C4-2B (cell line): Measurements from ENCODE around the gene TSPAN14.

Experiments
- H3K27ac ChIP-seq: fragments of 450-650 bp; 2 replicates; pipeline ENCODE4 v1.5.1; 2017
- ZFX ChIP-seq: fragments of 450-650 bp; IDR thresholded peaks from 2 replicates; pipeline ENCODE4 v1.6.1; 2017
- TF ChIP-seq, protein P1 (sequence below): fragments of 450-650 bp; conservative IDR thresholded peaks from 2 replicates; pipeline ENCODE4 v1.5.1; 2017; ENCODE audit warnings: mild to moderate bottlenecking

The TSPAN14 gene

GRCh38 chr10:80459047-80459865 lies 5.1 kb downstream of the TSPAN14 start:
- peak overlapping the region; percentile 85 for H3K27ac ChIP-seq
- TF ChIP-seq, protein P1, sequence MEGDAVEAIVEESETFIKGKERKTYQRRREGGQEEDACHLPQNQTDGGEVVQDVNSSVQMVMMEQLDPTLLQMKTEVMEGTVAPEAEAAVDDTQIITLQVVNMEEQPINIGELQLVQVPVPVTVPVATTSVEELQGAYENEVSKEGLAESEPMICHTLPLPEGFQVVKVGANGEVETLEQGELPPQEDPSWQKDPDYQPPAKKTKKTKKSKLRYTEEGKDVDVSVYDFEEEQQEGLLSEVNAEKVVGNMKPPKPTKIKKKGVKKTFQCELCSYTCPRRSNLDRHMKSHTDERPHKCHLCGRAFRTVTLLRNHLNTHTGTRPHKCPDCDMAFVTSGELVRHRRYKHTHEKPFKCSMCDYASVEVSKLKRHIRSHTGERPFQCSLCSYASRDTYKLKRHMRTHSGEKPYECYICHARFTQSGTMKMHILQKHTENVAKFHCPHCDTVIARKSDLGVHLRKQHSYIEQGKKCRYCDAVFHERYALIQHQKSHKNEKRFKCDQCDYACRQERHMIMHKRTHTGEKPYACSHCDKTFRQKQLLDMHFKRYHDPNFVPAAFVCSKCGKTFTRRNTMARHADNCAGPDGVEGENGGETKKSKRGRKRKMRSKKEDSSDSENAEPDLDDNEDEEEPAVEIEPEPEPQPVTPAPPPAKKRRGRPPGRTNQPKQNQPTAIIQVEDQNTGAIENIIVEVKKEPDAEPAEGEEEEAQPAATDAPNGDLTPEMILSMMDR: no peak
- no peak for TF ChIP-seq ZFX

DNA sequence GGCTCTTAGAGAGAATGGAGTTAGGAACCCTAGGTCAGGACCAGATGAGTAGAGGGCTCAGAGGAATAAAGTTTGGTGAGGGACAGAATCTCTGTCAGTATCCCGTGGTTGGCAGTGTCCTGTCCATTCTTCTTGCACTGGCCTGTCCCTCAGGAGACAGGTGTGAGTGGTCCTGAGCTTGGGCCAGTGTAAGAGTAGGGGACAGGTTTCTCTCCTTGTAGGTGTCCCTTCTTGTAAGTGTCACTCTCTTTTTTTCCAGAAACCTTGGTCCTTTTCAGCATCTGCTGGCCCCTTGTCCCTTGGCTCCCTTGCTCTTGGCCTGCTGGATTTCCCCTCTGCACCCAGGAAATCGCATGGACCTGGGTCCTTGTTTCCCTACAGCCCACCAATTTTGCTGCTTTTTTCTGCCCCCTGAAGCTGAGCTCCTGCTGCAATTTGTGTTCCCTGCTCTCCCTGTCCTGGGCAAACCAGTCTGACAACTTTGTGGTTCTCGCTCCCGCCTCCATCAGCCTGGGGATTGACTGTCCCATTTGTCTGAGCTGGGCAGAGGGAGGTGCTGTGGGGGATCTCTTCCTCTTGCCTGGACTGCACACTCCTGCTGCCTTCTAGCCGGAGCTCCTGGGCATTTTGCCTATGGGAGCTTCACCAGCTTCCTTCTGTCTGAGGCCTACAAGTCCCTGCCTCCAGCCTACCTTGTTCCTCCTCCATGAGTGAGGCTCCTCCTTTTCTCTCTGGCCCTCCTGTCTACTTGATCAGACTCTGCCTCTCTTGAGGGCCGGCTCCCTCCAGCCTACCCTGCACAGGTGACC lies 6.5 kb downstream of the TSPAN14 start:
- H3K27ac ChIP-seq: peak overlapping the region; percentile 85

GRCh38 chr10:80461208-80462183 lies 7.4 kb downstream of the TSPAN14 start:
- peak overlapping the region; percentile 85 for H3K27ac ChIP-seq
- peak; percentile 35; the same call in 1 of the 2 replicates for TF ChIP-seq ZFX
- TF ChIP-seq, protein P1: no peak

More for the DNA sequence above, 6.5 kb downstream of the TSPAN14 start:
- TF ChIP-seq, protein P1: no peak
- no peak for TF ChIP-seq ZFX

GRCh38 chr10:80462299-80462980 lies 8.3 kb downstream of the TSPAN14 start:
- no peak for TF ChIP-seq ZFX
- H3K27ac ChIP-seq: peak overlapping the region; percentile 85

DNA sequence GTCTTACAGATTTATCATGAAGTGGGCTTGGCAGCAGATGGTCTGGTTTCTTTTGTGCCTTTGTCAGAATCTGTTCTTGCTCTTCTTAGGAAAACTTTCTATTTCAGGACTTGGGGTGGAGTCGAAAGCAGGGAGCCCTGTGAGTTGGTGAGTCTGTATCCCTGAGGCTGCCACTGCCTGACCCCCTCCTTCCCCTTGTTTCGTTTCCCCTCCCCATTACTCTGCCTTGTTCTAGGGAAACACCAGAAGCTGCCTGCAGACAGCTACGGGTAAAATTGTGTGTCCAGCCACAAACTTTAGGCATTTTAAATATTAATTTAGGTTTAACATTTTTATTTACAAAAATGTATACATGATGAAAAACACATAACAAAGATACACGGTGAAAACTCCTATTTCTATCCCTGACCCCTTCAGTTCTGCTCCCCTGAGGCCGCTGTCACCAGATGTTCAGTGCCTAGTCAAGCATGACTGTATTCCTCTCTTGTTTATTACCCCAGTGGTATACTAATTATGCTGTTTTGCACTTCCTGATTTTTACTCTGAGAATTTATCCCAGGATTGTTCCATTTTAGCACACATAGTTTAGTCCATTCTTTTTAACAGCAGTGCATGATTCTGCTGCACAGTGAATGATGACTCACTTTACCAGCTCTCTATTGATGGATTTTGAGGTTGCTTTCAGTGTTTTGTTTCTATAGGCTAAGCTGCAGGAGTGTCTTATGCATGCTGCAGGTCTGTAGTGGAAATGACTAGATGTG lies 9.1 kb downstream of the TSPAN14 start:
- peak overlapping the region; percentile 85 for H3K27ac ChIP-seq

GRCh38 chr10:80463868-80464267 lies 9.8 kb downstream of the TSPAN14 start:
- H3K27ac ChIP-seq: peak overlapping the region; percentile 39
- no peak for TF ChIP-seq ZFX
- TF ChIP-seq, protein P1: no peak

More for the DNA sequence above, 9.1 kb downstream of the TSPAN14 start:
- TF ChIP-seq, protein P1: no peak
- no peak for TF ChIP-seq ZFX
